ENCODE measurements around the gene GLP2R. TPM values are rescaled to one million over a fixed set of nuclear protein-coding genes. Genes with fewer than 3 reads are reported as not detected.

Gene GLP2R
- total and polyA plus RNA-seq, 2 of the 13 experiments (the other 11 are each of a cell fraction or from before 2014, with no cell fraction given), result 0.65 to 1.4 TPM

DNA sequence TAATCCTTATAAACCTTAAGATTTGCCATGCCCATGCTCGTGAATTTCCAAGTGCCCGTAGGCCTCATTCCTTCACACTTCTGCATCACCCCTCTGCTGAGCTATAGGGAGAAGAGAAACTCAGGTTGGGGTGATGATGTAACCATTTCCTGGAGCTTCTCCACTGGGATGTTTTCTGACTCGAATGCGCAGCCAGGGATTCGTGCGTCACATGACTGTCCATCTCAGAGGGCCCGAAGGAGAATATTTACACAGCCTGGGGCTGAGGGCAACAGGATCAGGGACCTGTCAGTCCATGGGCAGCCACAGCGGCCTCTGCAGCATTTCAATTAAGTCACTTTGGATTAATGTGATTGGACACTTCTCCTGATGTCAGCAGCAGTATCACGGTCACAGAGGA is 12.6 kb upstream of the GLP2R start:
- no peaks in the 10 kb centered on the region for H3K4me1 ChIP-seq (ENCODE audit: insufficient read depth, low read length)
- 0% methylated on average over 6 of the region's 9 CpGs for WGBS (ENCODE audit: low lambda C conversion rate)
- no peak for DNase-seq (ENCODE audit: low spot score)
- no peak overlapping the region for H3K27ac ChIP-seq (ENCODE audit: extremely low read length, insufficient read depth, low read length)
- H4K20me1 ChIP-seq (ENCODE audit: insufficient read depth, low read length), result no peaks in the 10 kb centered on the region
- TF ChIP-seq ISL2 (CRISPR knock-in tag; IDR thresholded peaks at IDR 0.05), result no peak
- TF ChIP-seq KLF16 (CRISPR knock-in tag; IDR thresholded peaks at IDR 0.05), result no peak
- TF ChIP-seq ZNF547 (CRISPR knock-in tag; IDR thresholded peaks at IDR 0.05), result no peak
- no peak for TF ChIP-seq XBP1 (CRISPR knock-in tag; IDR thresholded peaks at IDR 0.05)
- TF ChIP-seq NFRKB (IDR thresholded peaks at IDR 0.05), result no peak
- TF ChIP-seq SKIL (CRISPR knock-in tag; IDR thresholded peaks at IDR 0.05; ENCODE audit: borderline replicate concordance), result no peak
- TF ChIP-seq MEIS2 (CRISPR knock-in tag; IDR thresholded peaks at IDR 0.05), result no peak
- no peak for TF ChIP-seq NFATC3 (CRISPR knock-in tag; IDR thresholded peaks at IDR 0.05)
- no peak for TF ChIP-seq ZEB1 (IDR thresholded peaks at IDR 0.05; ENCODE audit: insufficient replicate concordance, low read depth)
- peaks cover 0 to 14% of the 10 kb centered on the region in 2 experiments; a peak in 1 of 5 replicates for H3K27me3 ChIP-seq (ENCODE audit: control insufficient read depth in 1 of 2, insufficient read depth in 2 of 2, low read length in 2 of 2)
- FAIRE-seq, result no peak
- no peaks in the 10 kb centered on the region for H3K79me2 ChIP-seq (ENCODE audit: insufficient read depth, low read length)
- no peak overlapping the region for H3K4me3 ChIP-seq (replicated peaks in 1 of 3; ENCODE audit: insufficient read depth in 1 of 3, low read depth in 2 of 3, low read length in 3 of 3)
- no peaks in the 10 kb centered on the region for H3K9me3 ChIP-seq (ENCODE audit: low read length)
- POLR2A ChIA-PET, result no interaction called here
- no peaks in the 10 kb centered on the region for H3K36me3 ChIP-seq (replicated peaks in 1 of 2; ENCODE audit: control insufficient read depth in 1 of 2, insufficient read depth in 2 of 2, low read length in 2 of 2)
- in situ Hi-C loops (cut with HindIII; ENCODE audit: extremely low pct_ligation_motif_present, low pct_unique_long_range_greater_than_20kb), result no loop called here
- no TSS peak for BruUV-seq (replicated peaks)
- CTCF ChIA-PET (ENCODE audit: low intra/inter-chr PET ratio, low total read pairs), result no interaction called here
- ATAC-seq, result no peak
- no peak overlapping the region for H3K4me2 ChIP-seq (ENCODE audit: low read depth, low read length)
- no peak overlapping the region for H2AFZ ChIP-seq (ENCODE audit: low read length)
- H3K9ac ChIP-seq (ENCODE audit: insufficient read depth, low read depth, low read length), result no peak overlapping the region
- intact Hi-C loops (cut with micrococcal nuclease; ENCODE audit: unreplicated experiment), result no loop called here
